Measurements from ENCODE around the gene RNF222. TPM values are rescaled to one million over a fixed set of nuclear protein-coding genes. Genes with fewer than 3 reads are reported as not detected.

The RNF222 gene
- total and polyA plus RNA-seq, 2 of the 8 experiments (the other 6 are each of a cell fraction or from before 2014, with no cell fraction given): not detected

DNA sequence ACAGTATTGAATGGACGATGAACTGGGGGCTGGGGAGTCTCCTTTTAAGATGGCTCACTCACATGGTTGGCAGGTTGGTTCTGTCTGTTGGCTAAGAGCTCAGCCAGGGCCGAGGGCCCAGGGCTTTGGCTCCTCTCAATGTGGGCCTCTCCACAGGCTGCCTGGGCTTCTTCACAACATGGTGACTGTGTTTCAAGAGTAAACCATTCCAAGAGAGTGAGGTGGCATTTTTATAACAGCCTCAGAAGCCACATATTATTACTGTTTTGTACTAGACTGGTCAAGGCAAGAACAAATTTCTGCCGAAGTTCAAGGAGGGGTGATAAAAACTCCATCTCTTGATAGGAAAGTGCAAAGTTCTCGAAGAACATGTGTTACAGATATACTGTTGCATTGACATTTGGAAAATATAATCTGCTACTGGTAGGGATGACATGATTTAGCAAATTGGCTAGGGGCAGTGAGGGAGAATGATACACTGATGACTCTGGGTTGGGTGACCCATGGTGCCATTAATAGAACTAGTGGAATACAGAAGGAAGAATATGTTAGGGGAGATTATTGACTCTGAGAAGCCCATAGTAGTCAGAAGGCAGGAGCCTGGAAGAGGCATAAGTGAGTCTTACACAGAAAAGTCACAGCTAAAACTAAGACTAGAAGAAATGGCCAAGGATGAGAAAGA, 34.8 kb downstream of the RNF222 start:
- Histone ChIP-seq H3K23me2 (ENCODE audit: low read depth, low read length) (no peaks in the 10 kb centered on the region; the same call in 1 of the 2 replicates), H3K36me3 (ENCODE audit: control insufficient read depth in 2 of 4, insufficient read depth in 4 of 4, low read length in 3 of 4) (no peaks in the 10 kb centered on the region), H3K23ac (ENCODE audit: insufficient read length) (no peak overlapping the region), H3K79me2 (ENCODE audit: control insufficient read depth in 1 of 2, insufficient read depth in 2 of 2, low read length in 2 of 2) (no peaks in the 10 kb centered on the region), H4K8ac (ENCODE audit: extremely low read depth, insufficient read depth, low read length) (no peak overlapping the region), H2BK5ac (ENCODE audit: low read depth, low read length) (no peak overlapping the region), H3K27me3 (replicated peaks in 1 of 4; ENCODE audit: control insufficient read depth in 3 of 4, extremely low read depth in 1 of 4, insufficient read depth in 3 of 4, low read length in 3 of 4) (no peaks in the 10 kb centered on the region), H3K18ac (ENCODE audit: extremely low read depth, low read length) (no peak overlapping the region), H2BK120ac (replicated peaks; ENCODE audit: low read depth, low read length) (no peak overlapping the region), H4K5ac (ENCODE audit: insufficient read length, low read depth, low read length) (no peak overlapping the region), H3K4me1 (replicated peaks in 1 of 4; ENCODE audit: control insufficient read depth in 3 of 4, insufficient read depth in 4 of 4, low read length in 3 of 4) (peaks cover 0 to 5% (median 1%) of the 10 kb centered on the region in 4 experiments; a peak in 1 of 7 replicates), H3K9me3 (ENCODE audit: insufficient read depth in 2 of 2, low read depth in 1 of 2, low read length in 1 of 2) (no peaks in the 10 kb centered on the region), H3K27ac (ENCODE audit: low read depth, low read length) (no peak overlapping the region), H3K9ac (replicated peaks in 1 of 4; ENCODE audit: extremely low read depth in 1 of 4, low read depth in 3 of 4, low read length in 3 of 4) (no peak overlapping the region), H3K4me3 (ENCODE audit: extremely low read depth in 1 of 4, insufficient read depth in 2 of 4, low read depth in 3 of 4, low read length in 4 of 4) (no peak overlapping the region), H2BK15ac (ENCODE audit: low read length) (no peak overlapping the region), H3K4me2 (ENCODE audit: insufficient read depth in 1 of 2, low read depth in 2 of 2, low read length in 2 of 2) (no peak overlapping the region), H2BK20ac (ENCODE audit: low read length) (no peak overlapping the region), H3K56ac (replicated peaks; ENCODE audit: insufficient read length, low read depth, low read length) (no peak overlapping the region), H4K20me1 (replicated peaks in 1 of 2; ENCODE audit: control insufficient read depth in 1 of 2, insufficient read depth in 2 of 2, low read length in 2 of 2) (no peaks in the 10 kb centered on the region), H3K79me1 (ENCODE audit: low read depth, low read length) (no peaks in the 10 kb centered on the region), H2BK12ac (ENCODE audit: low read depth, low read length) (no peak overlapping the region), H3K14ac (ENCODE audit: insufficient read length) (no peak overlapping the region), H2AK5ac (ENCODE audit: low read depth, low read length) (no peak overlapping the region), H3K4ac (replicated peaks; ENCODE audit: insufficient read length, low read depth, low read length) (no peak overlapping the region), H2AFZ (ENCODE audit: low read length) (no peak overlapping the region), H4K91ac (replicated peaks; ENCODE audit: insufficient read length, low read length) (no peak overlapping the region)
- POLR2A ChIA-PET (ENCODE audit: partially characterized antibody): interaction anchor here (0.6 to 4.0 kb wide), 9 partner anchors 9 to 23 kb away, joined by 3 to 36 read pairs (median 4); partner anchors contain the start of gene KRABD2
- CTCF ChIA-PET (ENCODE audit: partially characterized antibody): no interaction called here
- FAIRE-seq (no peak), DNase-seq (ENCODE audit: low read depth in 1 of 2, low spot score in 2 of 2) (no peak)
- WGBS, 2 experiments (ENCODE audit: extremely low coverage in 1 of 2, insufficient coverage in 1 of 2, insufficient read length in 1 of 2, insufficient replicate concordance in 2 of 2, low coverage in 1 of 2, low lambda C conversion rate in 2 of 2, missing lambda C conversion rate in 1 of 2): 95% methylated on average over 4 of the region's 4 CpGs; no CpG with 5 or more reads in 1 of the 2 experiments
- TF ChIP-seq CTBP2 (IDR thresholded peaks at IDR 0.05; ENCODE audit: borderline replicate concordance, insufficient read depth, insufficient read length, low read length) (no peak), NRF1 (IDR thresholded peaks at IDR 0.05; ENCODE audit: low read depth, low read length) (no peak), EZH2 (IDR thresholded peaks at IDR 0.05; ENCODE audit: low read depth, low read length, severe bottlenecking) (no peak), KDM5A (IDR thresholded peaks at IDR 0.05; ENCODE audit: low read length) (no peak), TAF7 (optimal IDR thresholded peaks at IDR 0.05; ENCODE audit: borderline replicate concordance, low read depth, low read length) (no peak), EP300 (IDR thresholded peaks at IDR 0.05; ENCODE audit: borderline replicate concordance in 1 of 2, low read depth in 2 of 2, low read length in 2 of 2) (no peak), POLR2AphosphoS5 (IDR thresholded peaks at IDR 0.05; ENCODE audit: low read depth, low read length) (no peak), GABPA (IDR thresholded peaks at IDR 0.05; ENCODE audit: borderline replicate concordance, insufficient read depth, low read length) (no peak), RAD21 (IDR thresholded peaks at IDR 0.05 in 1 of 2, conservative IDR thresholded peaks at IDR 0.05 in 1 of 2; ENCODE audit: low read depth in 2 of 2, low read length in 2 of 2) (no peak)

Measured in H1 (cell line).